ENCODE results near the gene ACKR2. TPM values are rescaled to one million over a fixed set of nuclear protein-coding genes. Genes with fewer than 3 reads are reported as not detected.

The ACKR2 gene
- total and polyA plus RNA-seq, 2 experiments from 2014 or later, result 0.35 TPM; not detected in 1

DNA sequence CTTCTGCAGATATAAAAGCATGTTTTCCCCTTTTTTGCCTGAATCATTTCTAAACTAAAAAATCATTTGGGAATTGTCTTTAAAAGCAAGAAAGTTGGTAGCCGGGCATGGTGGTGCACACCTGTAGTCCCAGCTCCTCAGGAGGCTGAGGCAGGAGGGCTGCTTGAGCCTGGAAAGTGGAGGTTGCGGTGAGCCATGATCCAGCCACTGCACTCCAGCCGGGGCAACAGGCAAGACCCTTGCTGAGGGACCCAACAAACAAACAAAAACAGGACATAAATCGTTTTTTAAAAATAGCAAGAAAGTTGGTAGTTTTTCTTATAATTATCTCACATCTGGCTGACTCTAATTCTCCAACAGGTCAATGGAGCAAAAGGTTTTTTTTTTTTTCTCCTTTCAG, 7.5 kb upstream of the ACKR2 start:
- peak overlapping the region; percentile 27; the same call in 1 of the 3 replicates for H3K4me3 Mint-ChIP-seq
- Histone ChIP-seq H3K36me3 (ENCODE audit: insufficient read depth) (no peaks in the 10 kb centered on the region), H3K4me1 (ENCODE audit: insufficient read depth) (peaks cover 28% of the 10 kb centered on the region), H4K20me1 (replicated peaks; ENCODE audit: insufficient read depth) (no peaks in the 10 kb centered on the region; the same call in 1 of the 2 replicates), H3K27me3 (ENCODE audit: insufficient read depth) (peaks cover 19% of the 10 kb centered on the region), H2AFZ (no peak overlapping the region), H3K4me3 (no peak overlapping the region), H3K79me2 (replicated peaks; ENCODE audit: insufficient read depth) (peaks cover 46% of the 10 kb centered on the region), H3K9me2 (ENCODE audit: insufficient read depth) (no peaks in the 10 kb centered on the region), H3K4me2 (no peak overlapping the region), H3F3A (replicated peaks; ENCODE audit: low read depth) (peaks cover 6% of the 10 kb centered on the region; the same call in 1 of the 2 replicates), H3K27ac (ENCODE audit: low read depth) (no peak overlapping the region)
- ATAC-seq, result no peak
- H3K4me1 Mint-ChIP-seq, result peaks cover 31% of the 10 kb centered on the region
- no peak overlapping the region for H3K27ac Mint-ChIP-seq
- H3K27me3 Mint-ChIP-seq (ENCODE audit: insufficient read depth, low read depth, poor library complexity), result peaks cover 17% of the 10 kb centered on the region
- DNase-seq (ENCODE audit: low spot score), result no peak
- TF ChIP-seq ZNF114 (CRISPR knock-in tag; IDR thresholded peaks at IDR 0.05) (no peak), NANOG (IDR thresholded peaks at IDR 0.05; ENCODE audit: borderline replicate concordance) (no peak), ZNF331 (CRISPR knock-in tag; IDR thresholded peaks at IDR 0.05; ENCODE audit: low read depth) (no peak), EZH2 (IDR thresholded peaks at IDR 0.05; ENCODE audit: low read depth, unreplicated experiment) (no peak), CREB1 (CRISPR knock-in tag; IDR thresholded peaks at IDR 0.05; ENCODE audit: low read depth) (no peak), POLR2AphosphoS5 (IDR thresholded peaks at IDR 0.05; ENCODE audit: low read depth) (no peak), EZH2phosphoT487 (IDR thresholded peaks at IDR 0.05; ENCODE audit: unreplicated experiment) (no peak), STAT1 (IDR thresholded peaks at IDR 0.05; ENCODE audit: unreplicated experiment) (no peak), JUNB (IDR thresholded peaks at IDR 0.05; ENCODE audit: unreplicated experiment) (no peak)
- TF ChIP-seq, protein P1, sequence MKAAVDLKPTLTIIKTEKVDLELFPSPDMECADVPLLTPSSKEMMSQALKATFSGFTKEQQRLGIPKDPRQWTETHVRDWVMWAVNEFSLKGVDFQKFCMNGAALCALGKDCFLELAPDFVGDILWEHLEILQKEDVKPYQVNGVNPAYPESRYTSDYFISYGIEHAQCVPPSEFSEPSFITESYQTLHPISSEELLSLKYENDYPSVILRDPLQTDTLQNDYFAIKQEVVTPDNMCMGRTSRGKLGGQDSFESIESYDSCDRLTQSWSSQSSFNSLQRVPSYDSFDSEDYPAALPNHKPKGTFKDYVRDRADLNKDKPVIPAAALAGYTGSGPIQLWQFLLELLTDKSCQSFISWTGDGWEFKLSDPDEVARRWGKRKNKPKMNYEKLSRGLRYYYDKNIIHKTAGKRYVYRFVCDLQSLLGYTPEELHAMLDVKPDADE (IDR thresholded peaks at IDR 0.05), result no peak
- TF ChIP-seq, protein P2, sequence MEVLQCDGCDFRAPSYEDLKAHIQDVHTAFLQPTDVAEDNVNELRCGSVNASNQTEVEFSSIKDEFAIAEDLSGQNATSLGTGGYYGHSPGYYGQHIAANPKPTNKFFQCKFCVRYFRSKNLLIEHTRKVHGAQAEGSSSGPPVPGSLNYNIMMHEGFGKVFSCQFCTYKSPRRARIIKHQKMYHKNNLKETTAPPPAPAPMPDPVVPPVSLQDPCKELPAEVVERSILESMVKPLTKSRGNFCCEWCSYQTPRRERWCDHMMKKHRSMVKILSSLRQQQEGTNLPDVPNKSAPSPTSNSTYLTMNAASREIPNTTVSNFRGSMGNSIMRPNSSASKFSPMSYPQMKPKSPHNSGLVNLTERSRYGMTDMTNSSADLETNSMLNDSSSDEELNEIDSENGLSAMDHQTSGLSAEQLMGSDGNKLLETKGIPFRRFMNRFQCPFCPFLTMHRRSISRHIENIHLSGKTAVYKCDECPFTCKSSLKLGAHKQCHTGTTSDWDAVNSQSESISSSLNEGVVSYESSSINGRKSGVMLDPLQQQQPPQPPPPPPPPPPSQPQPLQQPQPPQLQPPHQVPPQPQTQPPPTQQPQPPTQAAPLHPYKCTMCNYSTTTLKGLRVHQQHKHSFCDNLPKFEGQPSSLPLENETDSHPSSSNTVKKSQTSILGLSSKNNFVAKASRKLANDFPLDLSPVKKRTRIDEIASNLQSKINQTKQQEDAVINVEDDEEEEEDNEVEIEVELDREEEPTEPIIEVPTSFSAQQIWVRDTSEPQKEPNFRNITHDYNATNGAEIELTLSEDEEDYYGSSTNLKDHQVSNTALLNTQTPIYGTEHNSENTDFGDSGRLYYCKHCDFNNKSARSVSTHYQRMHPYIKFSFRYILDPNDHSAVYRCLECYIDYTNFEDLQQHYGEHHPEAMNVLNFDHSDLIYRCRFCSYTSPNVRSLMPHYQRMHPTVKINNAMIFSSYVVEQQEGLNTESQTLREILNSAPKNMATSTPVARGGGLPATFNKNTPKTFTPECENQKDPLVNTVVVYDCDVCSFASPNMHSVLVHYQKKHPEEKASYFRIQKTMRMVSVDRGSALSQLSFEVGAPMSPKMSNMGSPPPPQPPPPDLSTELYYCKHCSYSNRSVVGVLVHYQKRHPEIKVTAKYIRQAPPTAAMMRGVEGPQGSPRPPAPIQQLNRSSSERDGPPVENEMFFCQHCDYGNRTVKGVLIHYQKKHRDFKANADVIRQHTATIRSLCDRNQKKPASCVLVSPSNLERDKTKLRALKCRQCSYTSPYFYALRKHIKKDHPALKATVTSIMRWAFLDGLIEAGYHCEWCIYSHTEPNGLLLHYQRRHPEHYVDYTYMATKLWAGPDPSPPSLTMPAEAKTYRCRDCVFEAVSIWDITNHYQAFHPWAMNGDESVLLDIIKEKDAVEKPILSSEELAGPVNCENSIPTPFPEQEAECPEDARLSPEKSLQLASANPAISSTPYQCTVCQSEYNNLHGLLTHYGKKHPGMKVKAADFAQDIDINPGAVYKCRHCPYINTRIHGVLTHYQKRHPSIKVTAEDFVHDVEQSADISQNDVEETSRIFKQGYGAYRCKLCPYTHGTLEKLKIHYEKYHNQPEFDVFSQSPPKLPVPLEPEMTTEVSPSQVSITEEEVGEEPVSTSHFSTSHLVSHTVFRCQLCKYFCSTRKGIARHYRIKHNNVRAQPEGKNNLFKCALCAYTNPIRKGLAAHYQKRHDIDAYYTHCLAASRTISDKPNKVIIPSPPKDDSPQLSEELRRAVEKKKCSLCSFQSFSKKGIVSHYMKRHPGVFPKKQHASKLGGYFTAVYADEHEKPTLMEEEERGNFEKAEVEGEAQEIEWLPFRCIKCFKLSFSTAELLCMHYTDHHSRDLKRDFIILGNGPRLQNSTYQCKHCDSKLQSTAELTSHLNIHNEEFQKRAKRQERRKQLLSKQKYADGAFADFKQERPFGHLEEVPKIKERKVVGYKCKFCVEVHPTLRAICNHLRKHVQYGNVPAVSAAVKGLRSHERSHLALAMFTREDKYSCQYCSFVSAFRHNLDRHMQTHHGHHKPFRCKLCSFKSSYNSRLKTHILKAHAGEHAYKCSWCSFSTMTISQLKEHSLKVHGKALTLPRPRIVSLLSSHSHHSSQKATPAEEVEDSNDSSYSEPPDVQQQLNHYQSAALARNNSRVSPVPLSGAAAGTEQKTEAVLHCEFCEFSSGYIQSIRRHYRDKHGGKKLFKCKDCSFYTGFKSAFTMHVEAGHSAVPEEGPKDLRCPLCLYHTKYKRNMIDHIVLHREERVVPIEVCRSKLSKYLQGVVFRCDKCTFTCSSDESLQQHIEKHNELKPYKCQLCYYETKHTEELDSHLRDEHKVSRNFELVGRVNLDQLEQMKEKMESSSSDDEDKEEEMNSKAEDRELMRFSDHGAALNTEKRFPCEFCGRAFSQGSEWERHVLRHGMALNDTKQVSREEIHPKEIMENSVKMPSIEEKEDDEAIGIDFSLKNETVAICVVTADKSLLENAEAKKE (CRISPR knock-in tag; IDR thresholded peaks at IDR 0.05), result no peak
- TF ChIP-seq, protein P3, sequence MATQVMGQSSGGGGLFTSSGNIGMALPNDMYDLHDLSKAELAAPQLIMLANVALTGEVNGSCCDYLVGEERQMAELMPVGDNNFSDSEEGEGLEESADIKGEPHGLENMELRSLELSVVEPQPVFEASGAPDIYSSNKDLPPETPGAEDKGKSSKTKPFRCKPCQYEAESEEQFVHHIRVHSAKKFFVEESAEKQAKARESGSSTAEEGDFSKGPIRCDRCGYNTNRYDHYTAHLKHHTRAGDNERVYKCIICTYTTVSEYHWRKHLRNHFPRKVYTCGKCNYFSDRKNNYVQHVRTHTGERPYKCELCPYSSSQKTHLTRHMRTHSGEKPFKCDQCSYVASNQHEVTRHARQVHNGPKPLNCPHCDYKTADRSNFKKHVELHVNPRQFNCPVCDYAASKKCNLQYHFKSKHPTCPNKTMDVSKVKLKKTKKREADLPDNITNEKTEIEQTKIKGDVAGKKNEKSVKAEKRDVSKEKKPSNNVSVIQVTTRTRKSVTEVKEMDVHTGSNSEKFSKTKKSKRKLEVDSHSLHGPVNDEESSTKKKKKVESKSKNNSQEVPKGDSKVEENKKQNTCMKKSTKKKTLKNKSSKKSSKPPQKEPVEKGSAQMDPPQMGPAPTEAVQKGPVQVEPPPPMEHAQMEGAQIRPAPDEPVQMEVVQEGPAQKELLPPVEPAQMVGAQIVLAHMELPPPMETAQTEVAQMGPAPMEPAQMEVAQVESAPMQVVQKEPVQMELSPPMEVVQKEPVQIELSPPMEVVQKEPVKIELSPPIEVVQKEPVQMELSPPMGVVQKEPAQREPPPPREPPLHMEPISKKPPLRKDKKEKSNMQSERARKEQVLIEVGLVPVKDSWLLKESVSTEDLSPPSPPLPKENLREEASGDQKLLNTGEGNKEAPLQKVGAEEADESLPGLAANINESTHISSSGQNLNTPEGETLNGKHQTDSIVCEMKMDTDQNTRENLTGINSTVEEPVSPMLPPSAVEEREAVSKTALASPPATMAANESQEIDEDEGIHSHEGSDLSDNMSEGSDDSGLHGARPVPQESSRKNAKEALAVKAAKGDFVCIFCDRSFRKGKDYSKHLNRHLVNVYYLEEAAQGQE (IDR thresholded peaks at IDR 0.05; ENCODE audit: unreplicated experiment), result no peak
- TF ChIP-seq, protein P4, sequence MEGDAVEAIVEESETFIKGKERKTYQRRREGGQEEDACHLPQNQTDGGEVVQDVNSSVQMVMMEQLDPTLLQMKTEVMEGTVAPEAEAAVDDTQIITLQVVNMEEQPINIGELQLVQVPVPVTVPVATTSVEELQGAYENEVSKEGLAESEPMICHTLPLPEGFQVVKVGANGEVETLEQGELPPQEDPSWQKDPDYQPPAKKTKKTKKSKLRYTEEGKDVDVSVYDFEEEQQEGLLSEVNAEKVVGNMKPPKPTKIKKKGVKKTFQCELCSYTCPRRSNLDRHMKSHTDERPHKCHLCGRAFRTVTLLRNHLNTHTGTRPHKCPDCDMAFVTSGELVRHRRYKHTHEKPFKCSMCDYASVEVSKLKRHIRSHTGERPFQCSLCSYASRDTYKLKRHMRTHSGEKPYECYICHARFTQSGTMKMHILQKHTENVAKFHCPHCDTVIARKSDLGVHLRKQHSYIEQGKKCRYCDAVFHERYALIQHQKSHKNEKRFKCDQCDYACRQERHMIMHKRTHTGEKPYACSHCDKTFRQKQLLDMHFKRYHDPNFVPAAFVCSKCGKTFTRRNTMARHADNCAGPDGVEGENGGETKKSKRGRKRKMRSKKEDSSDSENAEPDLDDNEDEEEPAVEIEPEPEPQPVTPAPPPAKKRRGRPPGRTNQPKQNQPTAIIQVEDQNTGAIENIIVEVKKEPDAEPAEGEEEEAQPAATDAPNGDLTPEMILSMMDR (conservative IDR thresholded peaks at IDR 0.05; ENCODE audit: low read depth in 2 of 2), result no peak
- peaks cover 14% of the 10 kb centered on the region for H3K36me3 Mint-ChIP-seq (ENCODE audit: low read depth)
- H3K9me3 Mint-ChIP-seq, result no peaks in the 10 kb centered on the region

Measured in GM23338 (cell line).